ENCODE results near the gene COA3.

COA3 gene

DNA sequence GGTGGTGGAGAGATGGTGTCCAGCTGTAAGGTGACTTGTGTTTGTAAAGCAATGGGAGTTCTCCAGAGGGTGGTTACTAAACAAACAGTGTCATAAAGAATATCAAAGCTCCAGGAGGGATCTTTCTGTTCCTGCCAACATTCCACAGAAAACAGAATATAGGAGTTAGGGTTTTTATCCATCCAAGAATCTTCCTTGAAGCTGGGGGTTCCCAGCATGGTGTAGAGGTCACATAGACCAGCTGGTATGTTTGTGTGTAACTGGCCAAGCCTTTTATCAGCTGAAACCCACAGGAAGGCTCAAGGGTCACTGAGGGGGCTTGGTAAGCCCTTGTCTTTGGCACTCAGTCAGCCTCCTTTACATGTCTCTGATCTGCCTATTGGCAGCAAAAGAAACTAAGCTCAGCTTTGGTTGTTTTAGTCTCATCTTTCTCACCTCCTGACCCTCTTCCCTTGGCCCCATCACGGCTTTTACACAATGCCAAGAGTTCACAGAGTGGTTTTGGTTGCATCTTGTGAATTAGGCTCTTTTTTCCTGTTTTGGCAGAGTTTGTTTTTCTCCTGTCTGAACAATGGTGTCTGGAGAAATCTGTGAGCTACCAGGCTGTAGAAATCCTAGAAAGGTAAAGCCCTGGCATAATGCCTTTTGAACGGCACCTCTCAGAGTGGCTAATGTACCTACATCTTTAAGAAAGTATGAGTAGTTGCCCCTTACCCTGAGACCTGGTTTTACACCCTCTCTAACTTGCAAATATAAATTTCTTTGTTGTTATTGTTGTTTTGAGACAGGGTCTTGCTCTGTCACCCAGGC is 4.8 kb upstream of the COA3 start:
- in situ Hi-C loops (cut with HindIII; ENCODE audit: low sequenced_read_pairs): no loop called here
- H3K4me3 ChIP-seq (ENCODE audit: low read depth, low read length): no peak overlapping the region
- TF ChIP-seq, protein P1, sequence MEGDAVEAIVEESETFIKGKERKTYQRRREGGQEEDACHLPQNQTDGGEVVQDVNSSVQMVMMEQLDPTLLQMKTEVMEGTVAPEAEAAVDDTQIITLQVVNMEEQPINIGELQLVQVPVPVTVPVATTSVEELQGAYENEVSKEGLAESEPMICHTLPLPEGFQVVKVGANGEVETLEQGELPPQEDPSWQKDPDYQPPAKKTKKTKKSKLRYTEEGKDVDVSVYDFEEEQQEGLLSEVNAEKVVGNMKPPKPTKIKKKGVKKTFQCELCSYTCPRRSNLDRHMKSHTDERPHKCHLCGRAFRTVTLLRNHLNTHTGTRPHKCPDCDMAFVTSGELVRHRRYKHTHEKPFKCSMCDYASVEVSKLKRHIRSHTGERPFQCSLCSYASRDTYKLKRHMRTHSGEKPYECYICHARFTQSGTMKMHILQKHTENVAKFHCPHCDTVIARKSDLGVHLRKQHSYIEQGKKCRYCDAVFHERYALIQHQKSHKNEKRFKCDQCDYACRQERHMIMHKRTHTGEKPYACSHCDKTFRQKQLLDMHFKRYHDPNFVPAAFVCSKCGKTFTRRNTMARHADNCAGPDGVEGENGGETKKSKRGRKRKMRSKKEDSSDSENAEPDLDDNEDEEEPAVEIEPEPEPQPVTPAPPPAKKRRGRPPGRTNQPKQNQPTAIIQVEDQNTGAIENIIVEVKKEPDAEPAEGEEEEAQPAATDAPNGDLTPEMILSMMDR (IDR thresholded peaks at IDR 0.05; ENCODE audit: low read depth, low read length, missing control alignments): no peak
- peak; percentile 76 for DNase-seq (ENCODE audit: low read depth)

DNA sequence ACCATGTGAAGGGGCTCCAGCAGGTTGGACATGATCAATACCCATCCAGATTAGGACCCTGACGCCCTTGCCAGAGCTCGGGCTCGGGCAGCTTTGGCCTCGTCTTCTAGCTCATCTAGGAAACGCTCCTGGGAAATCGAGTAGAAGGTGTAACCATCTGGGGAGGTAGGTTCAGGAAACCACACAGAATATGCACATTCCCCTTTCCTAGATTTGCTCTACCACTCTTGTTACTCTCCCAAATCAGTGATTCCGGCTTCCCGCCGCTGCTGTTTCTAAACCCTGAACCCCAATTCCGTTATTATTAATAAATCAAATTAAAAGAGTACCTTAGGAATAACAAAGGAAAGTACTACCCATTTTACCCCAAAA is 507 bp downstream of the COA3 start:
- peak overlapping the region; percentile 94 for H3K4me3 ChIP-seq (ENCODE audit: low read depth, low read length)
- DNase-seq (ENCODE audit: low read depth): no peak
- in situ Hi-C loops (cut with HindIII; ENCODE audit: low sequenced_read_pairs): no loop called here
- TF ChIP-seq, protein P1 (IDR thresholded peaks at IDR 0.05; ENCODE audit: low read depth, low read length, missing control alignments): no peak

DNA sequence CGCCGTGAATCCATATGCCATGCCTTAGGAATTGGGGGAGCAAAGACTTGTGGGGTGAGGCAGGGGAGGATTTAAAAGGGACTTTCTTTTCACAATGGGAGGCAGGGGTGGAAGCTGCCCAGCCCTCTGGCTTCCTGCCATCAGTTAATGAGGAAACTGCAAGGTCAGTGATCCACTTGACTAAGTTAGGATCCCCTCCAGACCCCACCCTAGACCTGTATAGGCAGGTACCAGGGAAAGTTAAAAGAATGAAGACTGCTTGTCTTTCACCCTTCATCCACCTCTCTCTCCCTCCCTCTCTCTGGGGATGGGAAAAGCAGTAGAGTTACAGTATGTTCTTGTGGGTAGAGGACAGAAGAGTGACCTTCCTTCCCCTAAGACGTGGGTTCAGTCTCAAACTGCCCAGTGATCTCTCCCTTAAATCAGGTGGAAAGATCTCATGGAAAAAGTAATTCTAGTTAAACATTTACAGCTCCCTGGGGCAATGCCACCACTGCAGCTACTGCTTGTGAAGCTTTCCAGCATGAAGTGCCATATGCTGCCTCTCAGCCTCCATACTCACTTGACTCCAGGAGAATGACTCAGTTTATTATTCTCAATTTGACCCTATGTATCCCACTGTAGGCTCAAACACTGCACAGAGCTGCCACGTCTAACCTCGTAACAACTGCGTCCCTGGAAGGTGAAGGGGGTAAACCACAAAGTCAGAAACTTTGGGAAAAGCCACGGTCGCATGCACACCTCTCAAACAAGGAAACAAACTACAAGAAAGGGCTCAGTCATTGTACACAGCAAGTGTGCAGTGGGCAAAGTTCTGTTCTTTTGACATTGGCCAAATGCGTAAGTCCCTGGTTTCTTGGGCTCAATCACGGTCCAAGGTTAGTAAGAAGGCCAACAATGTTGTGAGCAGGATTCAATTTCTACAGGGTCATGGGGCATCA is 1.2 kb downstream of the COA3 start:
- in situ Hi-C loops (cut with HindIII; ENCODE audit: low sequenced_read_pairs): no loop called here
- TF ChIP-seq, protein P1 (IDR thresholded peaks at IDR 0.05; ENCODE audit: low read depth, low read length, missing control alignments): no peak
- DNase-seq (ENCODE audit: low read depth): no peak
- H3K4me3 ChIP-seq (ENCODE audit: low read depth, low read length): peak overlapping the region; percentile 94

DNA sequence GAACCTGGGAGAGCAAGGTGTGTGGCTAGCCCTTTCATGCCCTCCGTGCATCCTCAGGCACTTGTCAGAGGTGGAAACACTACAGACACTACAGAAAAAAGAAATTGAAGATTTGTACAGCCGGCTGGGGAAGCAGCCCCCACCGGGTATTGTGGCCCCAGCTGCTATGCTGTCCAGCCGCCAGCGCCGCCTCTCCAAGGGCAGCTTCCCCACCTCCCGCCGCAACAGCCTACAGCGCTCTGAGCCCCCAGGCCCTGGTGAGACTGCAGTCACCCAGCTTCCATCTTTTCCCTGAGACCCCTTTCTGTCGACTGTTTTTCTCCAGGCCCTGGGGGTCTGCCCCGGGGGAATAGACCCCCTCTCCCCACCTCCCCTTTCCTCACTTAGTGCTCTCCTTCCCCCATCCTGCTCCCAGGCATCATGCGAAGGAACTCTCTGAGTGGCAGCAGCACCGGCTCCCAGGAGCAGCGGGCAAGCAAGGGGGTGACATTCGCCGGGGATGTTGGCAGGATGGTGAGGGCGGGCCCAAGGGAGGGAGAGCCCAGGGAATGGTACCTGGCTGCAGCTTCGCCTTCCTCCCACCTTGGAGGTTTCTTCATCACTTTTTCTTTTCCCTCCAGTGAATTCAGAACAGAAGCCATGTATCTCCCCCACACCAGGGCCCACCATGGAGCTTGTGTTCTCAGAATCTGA is 2.3 kb downstream of the COA3 start:
- no peak overlapping the region for H3K4me3 ChIP-seq (ENCODE audit: low read depth, low read length)
- TF ChIP-seq, protein P1 (IDR thresholded peaks at IDR 0.05; ENCODE audit: low read depth, low read length, missing control alignments): no peak
- in situ Hi-C loops (cut with HindIII; ENCODE audit: low sequenced_read_pairs): no loop called here
- DNase-seq (ENCODE audit: low read depth): no peak

DNA sequence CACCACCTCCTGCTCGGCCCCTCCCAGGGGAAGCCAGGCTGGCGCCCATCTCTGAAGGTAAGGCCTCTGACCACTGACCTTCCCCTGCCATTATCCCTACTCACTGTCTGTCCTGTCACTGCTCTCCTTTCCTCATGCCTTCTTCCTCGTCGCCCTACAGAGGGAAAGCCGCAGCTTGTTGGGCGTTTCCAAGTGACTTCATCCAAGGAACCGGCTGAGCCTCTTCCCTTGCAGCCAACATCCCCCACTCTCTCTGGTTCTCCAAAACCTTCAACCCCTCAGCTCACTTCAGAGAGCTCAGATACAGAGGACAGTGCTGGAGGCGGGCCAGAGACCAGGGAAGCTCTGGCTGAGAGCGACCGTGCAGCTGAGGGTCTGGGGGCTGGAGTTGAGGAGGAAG is 3.0 kb downstream of the COA3 start:
- H3K4me3 ChIP-seq (ENCODE audit: low read depth, low read length): no peak overlapping the region
- DNase-seq (ENCODE audit: low read depth): no peak
- in situ Hi-C loops (cut with HindIII; ENCODE audit: low sequenced_read_pairs): no loop called here
- TF ChIP-seq, protein P1 (IDR thresholded peaks at IDR 0.05; ENCODE audit: low read depth, low read length, missing control alignments): no peak

DNA sequence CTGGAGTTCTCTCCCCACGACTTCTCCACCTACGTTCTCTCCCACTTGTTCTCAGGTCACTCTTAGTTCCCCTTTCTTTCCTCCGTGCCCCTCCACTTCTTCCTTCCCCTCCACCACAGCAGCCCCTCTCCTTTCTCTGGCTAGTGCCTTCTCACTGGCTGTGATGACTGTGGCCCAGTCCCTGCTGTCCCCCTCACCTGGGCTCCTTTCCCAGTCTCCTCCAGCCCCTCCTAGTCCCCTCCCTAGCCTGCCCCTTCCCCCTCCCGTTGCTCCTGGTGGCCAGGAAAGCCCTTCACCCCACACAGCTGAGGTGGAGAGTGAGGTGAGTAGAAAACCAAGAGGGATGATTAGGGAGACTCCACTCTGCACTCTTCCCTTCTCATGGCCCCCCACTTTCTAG is 3.4 kb downstream of the COA3 start:
- TF ChIP-seq, protein P1 (IDR thresholded peaks at IDR 0.05; ENCODE audit: low read depth, low read length, missing control alignments): no peak
- in situ Hi-C loops (cut with HindIII; ENCODE audit: low sequenced_read_pairs): no loop called here
- no peak overlapping the region for H3K4me3 ChIP-seq (ENCODE audit: low read depth, low read length)
- DNase-seq (ENCODE audit: low read depth): no peak
